GM19463 (cell line): ENCODE data around the gene ACAP1.
A peak's percentile ranks its signal among the peaks of the same experiment; 100 is the strongest.

Experiments used
- ATAC-seq: cut with Tn5 transposase; IDR thresholded peaks from one replicate; pipeline ENCODE4 v1.9.1; 2021; ENCODE audit warnings: mild to moderate bottlenecking, moderate library complexity; ENCODE audit not compliant: unreplicated experiment

The ACAP1 gene

GRCh38 chr17:7383742-7384488 is 47.6 kb downstream of the ACAP1 start:
- no peak for ATAC-seq

- no peak for ATAC-seq
Observed at GRCh38 chr17:7384489-7385081, 48.3 kb downstream of the ACAP1 start.

GRCh38 chr17:7388856-7389255 is 52.5 kb downstream of the ACAP1 start:
- no peak for ATAC-seq

GRCh38 chr17:7389924-7390910 is 53.9 kb downstream of the ACAP1 start:
- ATAC-seq, result no peak

GRCh38 chr17:7391307-7391706 is 55.0 kb downstream of the ACAP1 start:
- ATAC-seq, result no peak

GRCh38 chr17:7392696-7393612 is 56.6 kb downstream of the ACAP1 start:
- no peak for ATAC-seq

GRCh38 chr17:7393613-7394451 is 57.5 kb downstream of the ACAP1 start:
- peak; percentile 37 for ATAC-seq

- peak; percentile 80 for ATAC-seq
Observed at GRCh38 chr17:7394452-7395191, 58.3 kb downstream of the ACAP1 start, which contains the start of gene PLSCR3. TSS of gene PLSCR3 (minus strand) at chr17:7394525. CDS start at chr17:7394110, 415 bp downstream.

GRCh38 chr17:7396147-7396546 is 59.8 kb downstream of the ACAP1 start:
- no peak for ATAC-seq

GRCh38 chr17:7398612-7399011 is 62.3 kb downstream of the ACAP1 start:
- no peak for ATAC-seq
